ENCODE results near the gene COL6A2. TPM values are rescaled to one million over a fixed set of nuclear protein-coding genes. Genes with fewer than 3 reads are reported as not detected.

Gene COL6A2
- total RNA-seq, 1 experiment from 2014 or later, result 129 TPM

GRCh38 chr21:46049890-46050667, 47.8 kb upstream of the COL6A2 start:
- H3K27ac ChIP-seq (ENCODE audit: insufficient read length, low read depth, low read length), result no peak overlapping the region
- no peak for DNase-seq
- H2BK120ac ChIP-seq (ENCODE audit: low read depth, low read length, poor library complexity, severe bottlenecking), result no peak overlapping the region
- H3K79me2 ChIP-seq (ENCODE audit: insufficient read depth, low read length), result no peaks in the 10 kb centered on the region
- no peak overlapping the region for H3K56ac ChIP-seq (ENCODE audit: insufficient read length, low read depth, low read length)
- no peak for TF ChIP-seq CTCF (conservative IDR thresholded peaks at IDR 0.05)
- Mint-ChIP-seq H3K27me3 (ENCODE audit: low read depth) (peaks cover 6% of the 10 kb centered on the region; the same call in 1 of the 2 replicates), H3K36me3 (ENCODE audit: insufficient read depth in 1 of 3, low read depth in 3 of 3) (no peaks in the 10 kb centered on the region; a peak in 1 of 7 replicates), H3K9me3 (peaks cover 0 to 5% of the 10 kb centered on the region in 2 experiments), H3K27ac (no peak overlapping the region; a peak in 1 of 7 replicates), H3K4me1 (peaks cover 3 to 4% of the 10 kb centered on the region in 2 experiments), H3K4me3 (0 out of 5 replicates have a peak overlapping the region, but pooled peaks of 1 of the 2 experiments have one; percentile 22)
- H3K23ac ChIP-seq (ENCODE audit: insufficient read length, low read depth, low read length), result no peak overlapping the region
- H2AFZ ChIP-seq (ENCODE audit: low read length), result no peak overlapping the region
- H3K23me2 ChIP-seq (ENCODE audit: insufficient read length, low read depth, low read length, poor library complexity, severe bottlenecking), result no peaks in the 10 kb centered on the region
- H3K4me2 ChIP-seq (ENCODE audit: insufficient read depth, insufficient read length, low read length), result no peak overlapping the region
- no peaks in the 10 kb centered on the region for H3K9me3 ChIP-seq (ENCODE audit: control insufficient read depth, low read depth, low read length)
- WGBS (ENCODE audit: extremely low coverage, insufficient read length, low lambda C conversion rate), result no CpG with 5 or more reads among the region's 33 CpGs
- no peaks in the 10 kb centered on the region; the same call in 1 of the 2 replicates for H3K4me1 ChIP-seq (ENCODE audit: insufficient read depth, low read length)
- no peak overlapping the region for H2BK20ac ChIP-seq (ENCODE audit: low read depth, low read length, poor library complexity, severe bottlenecking)
- no peaks in the 10 kb centered on the region for H3K27me3 ChIP-seq (ENCODE audit: insufficient read depth, low read length)
- no peak overlapping the region for H4K8ac ChIP-seq (replicated peaks; ENCODE audit: insufficient read length, low read depth, low read length)
- H2AK5ac ChIP-seq (ENCODE audit: insufficient read length, low read length), result no peak overlapping the region
- H3T11ph ChIP-seq (ENCODE audit: low read length), result no peak overlapping the region
- H4K5ac ChIP-seq (ENCODE audit: insufficient read length, low read depth, low read length), result no peak overlapping the region
- H3K79me1 ChIP-seq (ENCODE audit: insufficient read depth, low read depth, low read length, poor library complexity, severe bottlenecking), result no peaks in the 10 kb centered on the region
- H3K14ac ChIP-seq (ENCODE audit: insufficient read depth, low read length), result peak overlapping the region; percentile 6; the same call in 1 of the 2 replicates
- peak overlapping the region; percentile 38 for H3K18ac ChIP-seq (ENCODE audit: insufficient read length, low read depth, low read length)
- H3K4ac ChIP-seq (ENCODE audit: low read depth, low read length), result no peak overlapping the region
- no peak overlapping the region for H2BK5ac ChIP-seq (ENCODE audit: insufficient read length, low read length)
- H2BK12ac ChIP-seq (ENCODE audit: insufficient read length, low read depth, low read length), result peak overlapping the region; percentile 28
- H2BK15ac ChIP-seq (ENCODE audit: low read depth, low read length), result no peak overlapping the region
- no peak overlapping the region for H4K91ac ChIP-seq (ENCODE audit: insufficient read length, low read depth, low read length)
- H4K20me1 ChIP-seq (ENCODE audit: control insufficient read depth, insufficient read depth, insufficient read length), result no peaks in the 10 kb centered on the region
- no peak overlapping the region for H3K9ac ChIP-seq (ENCODE audit: extremely low read depth, insufficient read length, low read length)

Measured in H9 (cell line).